H9 (cell line): Measurements from ENCODE around the gene SLC44A1. TPM values are rescaled to one million over a fixed set of nuclear protein-coding genes. Genes with fewer than 3 reads are reported as not detected.

Experiments
- DNase-seq: peaks from one replicate; pipeline ENCODE4 v3.0.0-alpha.2; 2017
- H2AFZ ChIP-seq: one replicate; pipeline ENCODE4 v1.6.1; 2013; ENCODE audit warnings: mild to moderate bottlenecking, low read length, control low read depth, moderate library complexity
- H2AK5ac ChIP-seq: 2 replicates; pipeline ENCODE4 v1.6.1; 2013; ENCODE audit warnings: low read length, control low read depth, mixed read lengths; ENCODE audit not compliant: insufficient read length
- H2BK120ac ChIP-seq: one replicate; pipeline ENCODE4 v1.6.1; 2013; ENCODE audit warnings: low read depth, mild to moderate bottlenecking, low read length, control low read depth, inconsistent platforms; ENCODE audit not compliant: poor library complexity, severe bottlenecking
- H2BK12ac ChIP-seq: 2 replicates; pipeline ENCODE4 v1.6.1; 2013; ENCODE audit warnings: low read length, control low read depth, mixed read lengths, low read depth; ENCODE audit not compliant: insufficient read length
- H2BK15ac ChIP-seq: 2 replicates; pipeline ENCODE4 v1.6.1; 2013; ENCODE audit warnings: low read depth, low read length, control low read depth
- H2BK20ac ChIP-seq: one replicate; pipeline ENCODE4 v1.6.1; 2013; ENCODE audit warnings: low read depth, mild to moderate bottlenecking, low read length, control low read depth, inconsistent platforms; ENCODE audit not compliant: poor library complexity, severe bottlenecking
- H2BK5ac ChIP-seq: 2 replicates; pipeline ENCODE4 v1.6.1; 2013; ENCODE audit warnings: low read length, control low read depth, mixed read lengths; ENCODE audit not compliant: insufficient read length
- H3K14ac ChIP-seq: 2 replicates; pipeline ENCODE4 v1.6.1; 2013; ENCODE audit warnings: low read length, control low read depth; ENCODE audit not compliant: insufficient read depth
- H3K18ac ChIP-seq: 2 replicates; pipeline ENCODE4 v1.6.1; 2013; ENCODE audit warnings: low read depth, mild to moderate bottlenecking, mixed read lengths, low read length, control low read depth; ENCODE audit not compliant: insufficient read length
- H3K23ac ChIP-seq: 2 replicates; pipeline ENCODE4 v1.6.1; 2013; ENCODE audit warnings: low read length, control low read depth, mixed read lengths, low read depth; ENCODE audit not compliant: insufficient read length
- H3K23me2 ChIP-seq: 2 replicates; pipeline ENCODE4 v1.6.1; 2013; ENCODE audit warnings: low read depth, mild to moderate bottlenecking, mixed read lengths, low read length, control low read depth; ENCODE audit not compliant: insufficient read length, poor library complexity, severe bottlenecking
- H3K27ac ChIP-seq: 2 replicates; pipeline ENCODE4 v1.5.1; 2013; ENCODE audit warnings: low read length, control low read depth, mixed read lengths, low read depth; ENCODE audit not compliant: insufficient read length
- H3K27me3 ChIP-seq: 2 replicates; pipeline ENCODE4 v1.6.1; 2013; ENCODE audit warnings: low read length, control low read depth, inconsistent platforms; ENCODE audit not compliant: insufficient read depth
- H3K4ac ChIP-seq: 2 replicates; pipeline ENCODE4 v1.6.1; 2013; ENCODE audit warnings: low read depth, mild to moderate bottlenecking, control low read depth, inconsistent platforms, low read length, moderate library complexity
- H3K4me1 ChIP-seq: 2 replicates; pipeline ENCODE4 v1.6.1; 2013; ENCODE audit warnings: low read length, control low read depth, inconsistent platforms; ENCODE audit not compliant: insufficient read depth
- H3K4me2 ChIP-seq: 2 replicates; pipeline ENCODE4 v1.6.1; 2013; ENCODE audit warnings: low read length, control low read depth, mixed read lengths; ENCODE audit not compliant: insufficient read length, insufficient read depth
- H3K56ac ChIP-seq: 2 replicates; pipeline ENCODE4 v1.6.1; 2013; ENCODE audit warnings: low read depth, mild to moderate bottlenecking, mixed read lengths, low read length, control low read depth; ENCODE audit not compliant: insufficient read length
- H3K79me1 ChIP-seq: 2 replicates; pipeline ENCODE4 v1.6.1; 2013; ENCODE audit warnings: low read depth, mild to moderate bottlenecking, moderate library complexity, low read length, control low read depth, inconsistent platforms; ENCODE audit not compliant: insufficient read depth, poor library complexity, severe bottlenecking
- H3K79me2 ChIP-seq: 2 replicates; pipeline ENCODE4 v1.6.1; 2013; ENCODE audit warnings: low read length, control low read depth, inconsistent platforms; ENCODE audit not compliant: insufficient read depth
- H3K9ac ChIP-seq: 2 replicates; pipeline ENCODE4 v1.6.1; 2013; ENCODE audit warnings: low read length, control low read depth, mixed read lengths; ENCODE audit not compliant: insufficient read length; ENCODE audit errors: extremely low read depth
- H3K9me3 ChIP-seq: one replicate; pipeline ENCODE4 v1.6.1; 2013; ENCODE audit warnings: low read depth, low read length, inconsistent platforms; ENCODE audit not compliant: control insufficient read depth
- H3T11ph ChIP-seq: one replicate; pipeline ENCODE4 v1.6.1; 2013; ENCODE audit warnings: mild to moderate bottlenecking, low read length, control low read depth, inconsistent platforms
- H4K20me1 ChIP-seq: one replicate; pipeline ENCODE4 v1.6.1; 2013; ENCODE audit not compliant: control insufficient read depth, insufficient read length, insufficient read depth
- H4K5ac ChIP-seq: 2 replicates; pipeline ENCODE4 v1.6.1; 2013; ENCODE audit warnings: low read depth, mild to moderate bottlenecking, mixed read lengths, low read length, control low read depth; ENCODE audit not compliant: insufficient read length
- H4K8ac ChIP-seq: replicated peaks from 2 replicates; pipeline ENCODE4 v1.6.1; 2013; ENCODE audit warnings: low read length, control low read depth, mixed read lengths, low read depth; ENCODE audit not compliant: insufficient read length
- H4K91ac ChIP-seq: 2 replicates; pipeline ENCODE4 v1.6.1; 2013; ENCODE audit warnings: low read depth, mild to moderate bottlenecking, moderate library complexity, mixed read lengths, low read length, control low read depth; ENCODE audit not compliant: insufficient read length
- H3K27ac Mint-ChIP-seq, 3 experiments: 2 replicates in 2 of 3; 3 replicates in 1 of 3; pipeline ENCODE4 v1.8.0; 2020 to 2021; ENCODE audit warnings: mixed read lengths in 3 of 3, mild to moderate bottlenecking in 1 of 3, moderate library complexity in 1 of 3
- H3K27me3 Mint-ChIP-seq: 2 replicates; pipeline ENCODE4 v1.8.0; 2021; ENCODE audit warnings: low read depth, mild to moderate bottlenecking, moderate library complexity, mixed read lengths
- H3K36me3 Mint-ChIP-seq, 3 experiments: 2 replicates in 2 of 3; 3 replicates in 1 of 3; pipeline ENCODE4 v1.8.0; 2020 to 2021; ENCODE audit warnings: low read depth in 3 of 3, mixed read lengths in 3 of 3; ENCODE audit not compliant: insufficient read depth in 1 of 3
- H3K4me1 Mint-ChIP-seq, 2 experiments: 2 replicates each; pipeline ENCODE4 v1.8.0; 2020; ENCODE audit warnings: mixed read lengths in 2 of 2
- H3K4me3 Mint-ChIP-seq, 2 experiments: 2 replicates in 1 of 2; 3 replicates in 1 of 2; pipeline ENCODE4 v1.8.0; 2020 to 2021; ENCODE audit warnings: mild to moderate bottlenecking in 2 of 2, mixed read lengths in 2 of 2, moderate library complexity in 1 of 2
- H3K9me3 Mint-ChIP-seq, 2 experiments: 2 replicates in 1 of 2; 3 replicates in 1 of 2; pipeline ENCODE4 v1.8.0; 2020; ENCODE audit warnings: mild to moderate bottlenecking in 2 of 2, mixed read lengths in 2 of 2, moderate library complexity in 1 of 2
- CTCF ChIP-seq: fragments of 200-600 bp; sonication (generic); conservative IDR thresholded peaks from 3 replicates; pipeline ENCODE4 v1.8.0; 2021; ENCODE audit warnings: antibody characterized with exemption, mild to moderate bottlenecking
- WGBS: extraction: QIAGEN DNeasy Blood & Tissue Kit; methylation state at CpG from one replicate; pipeline ENCODE4 v1.1.7; 2013; ENCODE audit warnings: missing lambda C conversion rate, low lambda C conversion rate, mixed read lengths; ENCODE audit not compliant: insufficient read length; ENCODE audit errors: extremely low coverage; 5-methylcytosine and 5-hydroxymethylcytosine counted together
- total RNA-seq: library from RNA; stranded (reverse); gene quantifications from 2 replicates; pipeline ENCODE4 v1.2.1, GENCODE V29; 2021

SLC44A1 gene
- total RNA-seq, 1 experiment from 2014 or later, result 60.7 TPM

- H3K27me3 Mint-ChIP-seq, result no peaks in the 10 kb centered on the region
- H3K79me1 ChIP-seq, result no peaks in the 10 kb centered on the region
- no peak overlapping the region for H3K27ac Mint-ChIP-seq
- no peak overlapping the region for H2BK5ac ChIP-seq
- no peaks in the 10 kb centered on the region for H3K9me3 ChIP-seq
- no peaks in the 10 kb centered on the region for H3K79me2 ChIP-seq
- no peak for DNase-seq
- H3K4me2 ChIP-seq, result no peak overlapping the region
- H3K4me1 ChIP-seq, result no peaks in the 10 kb centered on the region
- no peak overlapping the region for H2BK15ac ChIP-seq
- H2AFZ ChIP-seq, result no peak overlapping the region
- H3K14ac ChIP-seq, result no peak overlapping the region
- no peak overlapping the region for H3K23ac ChIP-seq
- H3K4me1 Mint-ChIP-seq, result peaks cover 4 to 7% of the 10 kb centered on the region in 2 experiments
- H4K5ac ChIP-seq, result no peak overlapping the region
- H3K27me3 ChIP-seq, result no peaks in the 10 kb centered on the region
- no peak overlapping the region for H4K91ac ChIP-seq
- H4K20me1 ChIP-seq, result no peaks in the 10 kb centered on the region
- no peaks in the 10 kb centered on the region for H3K9me3 Mint-ChIP-seq
- H2BK120ac ChIP-seq, result no peak overlapping the region
- H3K23me2 ChIP-seq, result no peaks in the 10 kb centered on the region
- no peak overlapping the region for H3K27ac ChIP-seq
- no peak overlapping the region for H4K8ac ChIP-seq
- no peak overlapping the region for H2BK20ac ChIP-seq
- no peak for TF ChIP-seq CTCF
- no peak overlapping the region for H2BK12ac ChIP-seq
- H2AK5ac ChIP-seq, result no peak overlapping the region
- H3K36me3 Mint-ChIP-seq, result peaks cover 0 to 8% (median 3%) of the 10 kb centered on the region in 3 experiments; a peak in 4 of 7 replicates
- H3T11ph ChIP-seq, result no peak overlapping the region
- no peak overlapping the region for H3K9ac ChIP-seq
- H3K56ac ChIP-seq, result no peak overlapping the region
- no peak overlapping the region for H3K4ac ChIP-seq
- no peak overlapping the region for H3K4me3 Mint-ChIP-seq
- WGBS, result no CpG with 5 or more reads among the region's 2 CpGs
- H3K18ac ChIP-seq, result no peak overlapping the region
These were observed 101.8 kb downstream of the SLC44A1 start for GRCh38 chr9:105346273-105346672.
